Neural cell (in vitro differentiated cells): Measurements from ENCODE around the gene GRIPAP1.

ENCODE experiments used
- EP300 ChIP-seq: fragments of 450-650 bp; conservative IDR thresholded peaks from 2 replicates; pipeline ENCODE4 v1.6.1; 2014; ENCODE audit warnings: antibody characterized with exemption, mild to moderate bottlenecking, moderate library complexity; ENCODE audit not compliant: poor library complexity, severe bottlenecking
- EZH2 ChIP-seq: fragments of 200-600, 300-800 bp; shearing (Covaris generic), sonication (generic); IDR thresholded peaks from 2 replicates; pipeline ENCODE4 v1.6.1; 2014; ENCODE audit warnings: antibody characterized with exemption, low read length, borderline replicate concordance, mild to moderate bottlenecking; ENCODE audit not compliant: insufficient read depth, poor library complexity, severe bottlenecking
- POLR2AphosphoS5 ChIP-seq: IDR thresholded peaks from 2 replicates; pipeline ENCODE4 v1.6.1; 2012
- RAD21 ChIP-seq: fragments of 450-650 bp; conservative IDR thresholded peaks from 2 replicates; pipeline ENCODE4 v1.6.1; 2014; ENCODE audit warnings: antibody characterized with exemption, mild to moderate bottlenecking, moderate library complexity
- SMC3 ChIP-seq: fragments of 450-650 bp; conservative IDR thresholded peaks from 2 replicates; pipeline ENCODE4 v1.6.1; 2014; ENCODE audit warnings: antibody characterized with exemption, mild to moderate bottlenecking, moderate library complexity; ENCODE audit not compliant: poor library complexity
- TAF1 ChIP-seq: IDR thresholded peaks from 2 replicates; pipeline ENCODE4 v1.6.1; 2012; ENCODE audit warnings: low read depth
- TF ChIP-seq, protein P1 (sequence below): IDR thresholded peaks from 2 replicates; pipeline ENCODE4 v1.6.1; 2012; ENCODE audit warnings: borderline replicate concordance
- TF ChIP-seq, protein P2 (sequence below): fragments of 450-650 bp; IDR thresholded peaks from 2 replicates; pipeline ENCODE4 v1.5.1; 2014; ENCODE audit warnings: antibody characterized with exemption, mild to moderate bottlenecking, moderate library complexity; ENCODE audit not compliant: poor library complexity, severe bottlenecking

DNA sequence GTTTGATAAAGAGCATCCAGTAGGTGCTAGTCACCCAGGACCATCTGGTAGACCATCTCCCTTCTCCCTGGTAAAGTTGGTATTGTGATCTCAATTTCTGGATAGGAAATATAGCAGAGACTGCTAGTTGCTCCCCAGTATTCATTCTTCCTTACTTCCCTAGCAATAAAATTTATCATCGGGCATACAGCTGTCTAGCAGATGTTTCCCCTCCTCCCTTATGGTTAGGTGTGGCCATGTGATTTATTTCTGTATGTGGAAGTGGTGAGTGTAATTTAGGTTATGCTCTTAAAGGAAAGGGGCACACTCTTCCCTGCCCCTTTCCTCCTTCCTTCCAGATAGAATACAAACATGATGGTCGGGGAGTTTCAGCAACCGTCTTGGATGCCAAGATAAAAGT lies 18.2 kb downstream of the GRIPAP1 start:
- TF ChIP-seq EP300: no peak
- TF ChIP-seq, protein P1, sequence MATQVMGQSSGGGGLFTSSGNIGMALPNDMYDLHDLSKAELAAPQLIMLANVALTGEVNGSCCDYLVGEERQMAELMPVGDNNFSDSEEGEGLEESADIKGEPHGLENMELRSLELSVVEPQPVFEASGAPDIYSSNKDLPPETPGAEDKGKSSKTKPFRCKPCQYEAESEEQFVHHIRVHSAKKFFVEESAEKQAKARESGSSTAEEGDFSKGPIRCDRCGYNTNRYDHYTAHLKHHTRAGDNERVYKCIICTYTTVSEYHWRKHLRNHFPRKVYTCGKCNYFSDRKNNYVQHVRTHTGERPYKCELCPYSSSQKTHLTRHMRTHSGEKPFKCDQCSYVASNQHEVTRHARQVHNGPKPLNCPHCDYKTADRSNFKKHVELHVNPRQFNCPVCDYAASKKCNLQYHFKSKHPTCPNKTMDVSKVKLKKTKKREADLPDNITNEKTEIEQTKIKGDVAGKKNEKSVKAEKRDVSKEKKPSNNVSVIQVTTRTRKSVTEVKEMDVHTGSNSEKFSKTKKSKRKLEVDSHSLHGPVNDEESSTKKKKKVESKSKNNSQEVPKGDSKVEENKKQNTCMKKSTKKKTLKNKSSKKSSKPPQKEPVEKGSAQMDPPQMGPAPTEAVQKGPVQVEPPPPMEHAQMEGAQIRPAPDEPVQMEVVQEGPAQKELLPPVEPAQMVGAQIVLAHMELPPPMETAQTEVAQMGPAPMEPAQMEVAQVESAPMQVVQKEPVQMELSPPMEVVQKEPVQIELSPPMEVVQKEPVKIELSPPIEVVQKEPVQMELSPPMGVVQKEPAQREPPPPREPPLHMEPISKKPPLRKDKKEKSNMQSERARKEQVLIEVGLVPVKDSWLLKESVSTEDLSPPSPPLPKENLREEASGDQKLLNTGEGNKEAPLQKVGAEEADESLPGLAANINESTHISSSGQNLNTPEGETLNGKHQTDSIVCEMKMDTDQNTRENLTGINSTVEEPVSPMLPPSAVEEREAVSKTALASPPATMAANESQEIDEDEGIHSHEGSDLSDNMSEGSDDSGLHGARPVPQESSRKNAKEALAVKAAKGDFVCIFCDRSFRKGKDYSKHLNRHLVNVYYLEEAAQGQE: no peak
- TF ChIP-seq TAF1: no peak
- no peak for TF ChIP-seq EZH2
- TF ChIP-seq, protein P2, sequence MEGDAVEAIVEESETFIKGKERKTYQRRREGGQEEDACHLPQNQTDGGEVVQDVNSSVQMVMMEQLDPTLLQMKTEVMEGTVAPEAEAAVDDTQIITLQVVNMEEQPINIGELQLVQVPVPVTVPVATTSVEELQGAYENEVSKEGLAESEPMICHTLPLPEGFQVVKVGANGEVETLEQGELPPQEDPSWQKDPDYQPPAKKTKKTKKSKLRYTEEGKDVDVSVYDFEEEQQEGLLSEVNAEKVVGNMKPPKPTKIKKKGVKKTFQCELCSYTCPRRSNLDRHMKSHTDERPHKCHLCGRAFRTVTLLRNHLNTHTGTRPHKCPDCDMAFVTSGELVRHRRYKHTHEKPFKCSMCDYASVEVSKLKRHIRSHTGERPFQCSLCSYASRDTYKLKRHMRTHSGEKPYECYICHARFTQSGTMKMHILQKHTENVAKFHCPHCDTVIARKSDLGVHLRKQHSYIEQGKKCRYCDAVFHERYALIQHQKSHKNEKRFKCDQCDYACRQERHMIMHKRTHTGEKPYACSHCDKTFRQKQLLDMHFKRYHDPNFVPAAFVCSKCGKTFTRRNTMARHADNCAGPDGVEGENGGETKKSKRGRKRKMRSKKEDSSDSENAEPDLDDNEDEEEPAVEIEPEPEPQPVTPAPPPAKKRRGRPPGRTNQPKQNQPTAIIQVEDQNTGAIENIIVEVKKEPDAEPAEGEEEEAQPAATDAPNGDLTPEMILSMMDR: no peak
- TF ChIP-seq RAD21: no peak
- no peak for TF ChIP-seq POLR2AphosphoS5
- TF ChIP-seq SMC3: no peak
